ENCODE results near the gene G6PC3.

Gene G6PC3

DNA sequence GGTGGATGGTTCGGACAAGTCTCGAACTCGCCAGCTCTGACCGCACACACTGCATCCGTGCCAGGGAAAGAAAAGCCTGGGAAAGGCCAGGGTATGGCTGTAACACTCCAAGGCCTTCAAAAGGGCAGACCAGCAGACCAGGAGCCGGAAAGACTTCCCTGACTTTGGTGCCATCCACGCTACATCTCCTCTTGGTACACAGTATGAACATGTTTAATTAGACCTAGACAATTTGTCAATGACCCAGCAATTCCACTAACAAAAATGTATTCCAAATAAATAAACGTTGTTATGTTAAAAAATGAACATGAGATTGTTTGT lies 53.5 kb downstream of the G6PC3 start:
- no peak for DNase-seq (ENCODE audit: low read depth)

Data from activated T-cell treated with anti-CD3 and anti-CD28 coated beads for 24 hours (primary cell).